PFSK-1 (cell line): Measurements from ENCODE around the gene CRNN.

Experiments
- FOXP2 ChIP-seq: optimal IDR thresholded peaks from 2 replicates; pipeline ENCODE3; 2011; ENCODE audit warnings: borderline replicate concordance, control low read depth, inconsistent platforms; ENCODE audit not compliant: insufficient read depth; ENCODE audit errors: extremely low read length, extremely low read depth
- POLR2AphosphoS5 ChIP-seq: IDR thresholded peaks from 2 replicates; pipeline ENCODE4 v1.6.1; 2012; ENCODE audit warnings: low read depth, mild to moderate bottlenecking, control low read depth, low read length, moderate library complexity
- REST ChIP-seq, 2 experiments: IDR thresholded peaks; 2 replicates each; pipeline versions ENCODE4 v1.6.1 to v1.8.0; 2011 to 2012; ENCODE audit warnings: low read depth in 2 of 2, low read length in 2 of 2, control low read depth in 1 of 2, inconsistent platforms in 1 of 2, mild to moderate bottlenecking in 1 of 2, moderate library complexity in 1 of 2; ENCODE audit not compliant: insufficient read depth in 1 of 2
- SIN3A ChIP-seq: IDR thresholded peaks from 2 replicates; pipeline ENCODE4 v1.6.1; 2012; ENCODE audit warnings: mild to moderate bottlenecking, low read length, moderate library complexity, borderline replicate concordance; ENCODE audit not compliant: insufficient read depth
- TAF1 ChIP-seq: IDR thresholded peaks from 2 replicates; pipeline ENCODE4 v1.6.1; 2012; ENCODE audit warnings: low read length, control low read depth, borderline replicate concordance; ENCODE audit not compliant: insufficient read depth

The CRNN gene

GRCh38 chr1:152449661-152450060 lies 35.6 kb upstream of the CRNN start:
- TF ChIP-seq TAF1: no peak
- TF ChIP-seq SIN3A: no peak
- TF ChIP-seq REST (IDR thresholded peaks at IDR 0.05; ENCODE audit: insufficient read depth in 1 of 2, low read depth in 2 of 2, low read length in 2 of 2): no peak
- TF ChIP-seq POLR2AphosphoS5: no peak
- TF ChIP-seq FOXP2: no peak

- TF ChIP-seq TAF1 (no peak), SIN3A (no peak), FOXP2 (no peak)
These were observed 34.4 kb upstream of the CRNN start for GRCh38 chr1:152448496-152448895.

- TF ChIP-seq TAF1 (no peak), FOXP2 (no peak), REST (IDR thresholded peaks at IDR 0.05; ENCODE audit: insufficient read depth in 1 of 2, low read depth in 2 of 2, low read length in 2 of 2) (no peak), POLR2AphosphoS5 (no peak), SIN3A (no peak)
These were observed 34.0 kb upstream of the CRNN start for GRCh38 chr1:152448095-152448494.

DNA sequence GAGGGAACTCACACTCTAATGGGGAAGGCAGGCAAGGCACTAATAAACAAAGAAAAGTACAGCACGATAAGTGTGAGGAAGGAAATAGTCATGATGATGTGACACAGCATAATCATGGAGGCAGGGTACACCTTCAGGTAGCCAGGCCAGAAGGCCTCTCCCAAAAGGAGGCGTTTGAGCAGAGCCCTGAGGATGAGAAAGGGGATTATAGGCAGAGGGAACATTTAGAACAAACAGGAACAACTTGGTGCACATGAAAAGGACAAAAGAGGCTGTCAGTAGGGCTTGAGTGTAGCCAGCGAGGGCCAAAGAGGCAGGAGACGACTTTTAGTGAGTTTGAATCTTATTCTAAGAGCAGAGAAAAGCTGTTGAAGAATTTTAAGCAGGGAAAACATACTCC lies 33.4 kb upstream of the CRNN start:
- TF ChIP-seq SIN3A (no peak), TAF1 (no peak), REST (IDR thresholded peaks at IDR 0.05; ENCODE audit: insufficient read depth in 1 of 2, low read depth in 2 of 2, low read length in 2 of 2) (no peak), FOXP2 (no peak), POLR2AphosphoS5 (no peak)

- TF ChIP-seq TAF1 (no peak), REST (IDR thresholded peaks at IDR 0.05; ENCODE audit: insufficient read depth in 1 of 2, low read depth in 2 of 2, low read length in 2 of 2) (no peak)
These were observed 30.0 kb upstream of the CRNN start for GRCh38 chr1:152444045-152444444.

- no peak for TF ChIP-seq TAF1
- TF ChIP-seq SIN3A: no peak
- TF ChIP-seq REST (IDR thresholded peaks at IDR 0.05; ENCODE audit: insufficient read depth in 1 of 2, low read depth in 2 of 2, low read length in 2 of 2): no peak
- no peak for TF ChIP-seq POLR2AphosphoS5
- TF ChIP-seq FOXP2: no peak
These were observed 28.7 kb upstream of the CRNN start for GRCh38 chr1:152442765-152443164.
